ENCODE results near the gene SIAE. TPM values are rescaled to one million over a fixed set of nuclear protein-coding genes. Genes with fewer than 3 reads are reported as not detected.

The SIAE gene
- total RNA-seq, 1 experiment from 2014 or later = 5.6 TPM

GRCh38 chr11:124669193-124669592 lies 4.3 kb downstream of the SIAE start:
- Histone ChIP-seq H2AFZ (ENCODE audit: low read length) (no peak overlapping the region), H2AK5ac (ENCODE audit: insufficient read length, low read length) (no peak overlapping the region)
- peaks cover 0 to 1% (median 0%) of the 10 kb centered on the region in 3 experiments; a peak in 1 of 7 replicates for H3K36me3 Mint-ChIP-seq (ENCODE audit: insufficient read depth in 1 of 3, low read depth in 3 of 3)

More at GRCh38 chr11:124669193-124669592, 4.3 kb downstream of the SIAE start:
- Histone ChIP-seq H3K79me1 (ENCODE audit: insufficient read depth, low read depth, low read length, poor library complexity, severe bottlenecking) (no peaks in the 10 kb centered on the region), H2BK12ac (ENCODE audit: insufficient read length, low read depth, low read length) (no peak overlapping the region), H4K91ac (ENCODE audit: insufficient read length, low read depth, low read length) (no peak overlapping the region), H2BK20ac (ENCODE audit: low read depth, low read length, poor library complexity, severe bottlenecking) (no peak overlapping the region), H3K14ac (ENCODE audit: insufficient read depth, low read length) (no peak overlapping the region), H3K4me1 (ENCODE audit: insufficient read depth, low read length) (no peaks in the 10 kb centered on the region), H3T11ph (ENCODE audit: low read length) (no peak overlapping the region), H2BK5ac (ENCODE audit: insufficient read length, low read length) (no peak overlapping the region), H3K18ac (ENCODE audit: insufficient read length, low read depth, low read length) (no peak overlapping the region), H3K23me2 (ENCODE audit: insufficient read length, low read depth, low read length, poor library complexity, severe bottlenecking) (peaks cover 9% of the 10 kb centered on the region), H3K9me3 (ENCODE audit: control insufficient read depth, low read depth, low read length) (no peaks in the 10 kb centered on the region), H3K56ac (ENCODE audit: insufficient read length, low read depth, low read length) (no peak overlapping the region), H3K27ac (ENCODE audit: insufficient read length, low read depth, low read length) (no peak overlapping the region), H2BK120ac (ENCODE audit: low read depth, low read length, poor library complexity, severe bottlenecking) (no peak overlapping the region), H2BK15ac (ENCODE audit: low read depth, low read length) (no peak overlapping the region), H3K4me2 (ENCODE audit: insufficient read depth, insufficient read length, low read length) (no peak overlapping the region), H3K9ac (ENCODE audit: extremely low read depth, insufficient read length, low read length) (no peak overlapping the region), H3K27me3 (ENCODE audit: insufficient read depth, low read length) (peaks cover 8% of the 10 kb centered on the region), H3K79me2 (ENCODE audit: insufficient read depth, low read length) (no peaks in the 10 kb centered on the region), H3K4ac (ENCODE audit: low read depth, low read length) (no peak overlapping the region), H4K5ac (ENCODE audit: insufficient read length, low read depth, low read length) (no peak overlapping the region), H4K20me1 (ENCODE audit: control insufficient read depth, insufficient read depth, insufficient read length) (no peaks in the 10 kb centered on the region), H3K23ac (ENCODE audit: insufficient read length, low read depth, low read length) (no peak overlapping the region), H4K8ac (replicated peaks; ENCODE audit: insufficient read length, low read depth, low read length) (no peak overlapping the region)
- H3K4me3 Mint-ChIP-seq = no peak overlapping the region
- peak; percentile 51 for DNase-seq
- peaks cover 13% of the 10 kb centered on the region for H3K27me3 Mint-ChIP-seq (ENCODE audit: low read depth)
- peaks cover 7 to 9% of the 10 kb centered on the region in 2 experiments for H3K4me1 Mint-ChIP-seq
- peak; percentile 83 for TF ChIP-seq CTCF (conservative IDR thresholded peaks at IDR 0.05)
- H3K27ac Mint-ChIP-seq = no peak overlapping the region
- WGBS (ENCODE audit: extremely low coverage, insufficient read length, low lambda C conversion rate) = no CpG with 5 or more reads among the region's 8 CpGs
- no peaks in the 10 kb centered on the region for H3K9me3 Mint-ChIP-seq
